HG02943 (cell line): Measurements from ENCODE around the gene TMEFF2.
A peak's percentile ranks its signal among the peaks of the same experiment; 100 is the strongest.

ENCODE experiments used
- ATAC-seq: cut with Tn5 transposase; IDR thresholded peaks from one replicate; pipeline ENCODE4 v1.9.1; 2021; ENCODE audit warnings: mild to moderate bottlenecking, low read depth, moderate library complexity; ENCODE audit not compliant: unreplicated experiment

TMEFF2 gene

DNA sequence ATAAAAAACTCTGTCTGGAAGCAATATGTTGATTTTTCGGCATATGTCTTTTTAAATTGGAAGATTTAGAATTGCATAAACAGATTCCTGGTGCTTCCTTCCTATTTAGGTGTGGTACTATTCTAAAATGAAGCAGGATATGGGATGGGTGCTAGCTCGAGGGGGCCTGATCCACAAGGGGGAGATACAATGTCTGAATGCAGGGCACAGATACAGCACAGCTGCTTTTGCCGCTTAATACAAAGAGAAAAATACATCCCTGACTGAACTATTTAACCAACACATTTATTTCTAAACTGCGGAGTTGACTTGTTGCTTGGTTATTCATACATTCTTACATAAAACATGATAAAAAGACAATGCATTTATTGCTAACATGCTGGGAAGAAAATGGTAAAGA, 169.1 kb downstream of the TMEFF2 start:
- ATAC-seq = no peak

DNA sequence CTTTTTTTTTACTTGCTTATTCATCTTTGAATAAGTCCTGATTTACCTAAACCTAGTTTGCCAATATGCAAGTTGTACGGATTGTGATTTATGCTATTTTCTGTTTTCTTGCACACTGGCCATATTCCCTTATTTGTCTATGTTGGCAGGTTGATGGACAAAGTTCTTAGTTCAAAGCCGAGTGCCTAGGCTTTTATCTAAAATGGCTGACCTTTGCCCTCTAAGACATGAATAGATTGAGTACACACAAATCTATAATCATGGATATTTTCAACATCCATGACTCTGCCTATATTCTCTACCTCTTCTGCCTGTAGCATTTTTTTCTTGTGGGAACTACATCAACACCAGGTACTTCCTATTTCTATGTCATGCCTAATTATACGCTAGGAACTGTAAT, 171.7 kb downstream of the TMEFF2 start:
- no peak for ATAC-seq

DNA sequence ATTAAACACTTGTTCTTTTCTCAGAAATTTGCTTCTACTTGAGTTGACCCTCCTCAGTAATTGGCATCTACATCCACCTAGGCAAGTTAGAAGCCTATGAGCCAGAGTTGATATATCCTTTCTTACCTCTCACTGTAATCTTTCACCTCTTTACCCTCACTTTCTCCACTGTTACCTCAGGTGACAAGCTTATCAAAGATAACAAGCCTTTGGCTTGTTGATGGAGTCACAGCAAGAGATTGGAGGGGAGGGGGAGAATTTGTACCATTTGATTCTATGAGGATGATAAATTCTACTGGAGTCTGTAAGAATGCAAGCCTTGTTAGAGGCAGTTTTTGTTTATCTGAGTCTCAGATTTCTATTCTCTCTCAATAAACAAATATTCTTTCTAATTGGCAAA, 176.9 kb downstream of the TMEFF2 start:
- ATAC-seq = no peak

DNA sequence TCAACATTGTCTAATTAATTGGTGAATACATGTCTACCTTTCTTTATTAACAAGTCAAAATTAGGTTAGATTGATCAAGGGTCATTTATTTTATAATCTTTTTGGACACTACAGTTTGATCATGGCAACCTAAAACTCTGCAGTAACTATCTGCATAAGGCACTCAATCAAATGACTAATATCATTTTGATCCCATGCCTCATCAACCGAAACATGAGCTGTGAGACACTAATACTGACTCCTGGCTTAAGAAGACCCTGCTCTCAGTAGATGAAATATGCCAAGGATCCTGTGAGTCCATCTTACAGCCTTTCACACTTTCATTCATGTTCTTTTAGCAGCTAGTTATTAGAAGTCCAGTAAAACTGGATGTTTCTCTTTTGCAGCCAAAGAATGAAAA, 178.5 kb downstream of the TMEFF2 start:
- ATAC-seq = no peak

DNA sequence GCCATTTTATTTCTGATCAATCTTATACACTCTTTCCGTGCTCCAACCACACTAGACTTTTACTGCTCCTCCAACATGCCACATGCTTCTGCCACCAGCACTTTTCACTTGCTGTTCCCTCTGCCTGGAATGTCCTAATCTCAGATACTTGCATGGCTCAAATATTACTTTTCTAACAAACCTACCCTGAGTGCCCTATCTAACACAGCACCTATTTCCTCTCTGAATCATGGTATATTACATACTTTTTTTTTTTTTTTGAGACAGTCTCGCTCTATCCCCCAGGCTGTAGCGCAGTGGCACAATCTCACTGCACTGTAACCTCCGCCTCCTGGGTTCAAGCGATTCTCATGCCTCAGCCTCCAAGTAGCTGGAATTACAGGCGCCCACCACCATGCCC, 181.5 kb downstream of the TMEFF2 start:
- ATAC-seq = no peak

DNA sequence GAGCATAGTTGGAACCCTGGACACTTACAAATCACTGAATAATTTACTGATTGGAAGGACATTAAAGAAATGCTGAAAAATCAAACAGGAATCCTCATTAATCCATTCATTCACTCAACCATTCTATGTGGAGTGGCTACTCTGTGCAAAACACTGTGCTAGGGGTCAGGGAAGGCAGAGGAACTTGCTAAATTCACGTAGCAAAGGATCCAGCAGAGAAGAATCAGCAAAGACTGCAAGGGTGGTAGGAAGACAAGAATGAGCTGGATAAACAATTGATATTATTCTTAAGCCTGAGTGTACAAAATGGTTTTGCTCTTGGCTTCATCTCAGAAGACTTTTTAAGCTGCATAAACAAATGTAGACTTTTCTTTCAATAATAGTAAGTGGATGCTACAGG, 183.5 kb downstream of the TMEFF2 start:
- ATAC-seq = no peak

DNA sequence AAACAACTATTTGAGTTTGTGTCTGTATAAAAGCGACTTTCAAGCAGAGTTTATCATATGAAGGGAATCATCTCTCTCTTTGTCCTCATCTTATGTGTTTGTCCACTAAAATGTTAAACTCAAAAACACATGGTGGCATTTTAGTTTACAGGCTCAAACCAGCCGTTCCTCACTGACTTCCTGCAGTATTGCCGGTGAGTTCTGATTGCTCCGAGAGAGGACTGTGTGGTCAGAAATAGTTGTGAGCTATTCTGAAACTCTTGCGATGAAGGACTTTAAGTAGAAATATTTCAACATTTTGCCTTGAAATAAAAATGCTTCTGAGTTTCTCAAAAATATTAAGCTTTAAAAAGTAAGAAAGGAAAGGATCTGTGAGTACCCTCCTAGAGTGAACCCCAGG, 184.7 kb downstream of the TMEFF2 start:
- ATAC-seq = no peak

DNA sequence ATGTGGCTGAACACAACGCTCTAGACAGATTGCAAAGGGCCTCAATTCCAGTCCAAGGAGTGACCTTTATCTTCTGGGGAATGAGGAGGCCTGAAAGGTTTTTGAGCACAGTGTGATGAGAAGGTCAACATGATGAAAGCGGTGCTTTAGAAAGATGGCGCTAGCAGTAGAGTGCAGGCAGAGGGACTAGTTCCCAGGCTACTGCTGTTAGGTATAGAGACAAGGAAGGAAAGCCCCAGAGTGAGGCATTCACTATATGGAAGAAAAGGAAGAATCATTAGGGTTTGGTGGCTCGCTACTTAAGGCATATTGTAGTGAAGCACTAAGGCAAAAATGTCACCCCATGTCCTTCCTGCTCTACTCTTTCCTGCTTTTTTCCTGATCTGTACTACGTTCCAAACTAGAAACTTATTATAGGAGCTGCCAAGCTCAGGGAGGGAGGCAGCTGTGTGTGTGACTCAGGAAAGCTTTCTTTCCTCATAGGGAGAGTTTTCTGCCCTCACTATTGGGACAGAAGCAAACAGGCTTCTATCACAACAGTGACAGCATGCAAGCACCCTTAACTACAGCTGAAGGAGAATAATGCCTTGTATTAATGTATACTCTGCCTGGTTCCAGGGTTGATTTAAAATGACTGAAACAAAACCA, 187.0 kb downstream of the TMEFF2 start:
- no peak for ATAC-seq

DNA sequence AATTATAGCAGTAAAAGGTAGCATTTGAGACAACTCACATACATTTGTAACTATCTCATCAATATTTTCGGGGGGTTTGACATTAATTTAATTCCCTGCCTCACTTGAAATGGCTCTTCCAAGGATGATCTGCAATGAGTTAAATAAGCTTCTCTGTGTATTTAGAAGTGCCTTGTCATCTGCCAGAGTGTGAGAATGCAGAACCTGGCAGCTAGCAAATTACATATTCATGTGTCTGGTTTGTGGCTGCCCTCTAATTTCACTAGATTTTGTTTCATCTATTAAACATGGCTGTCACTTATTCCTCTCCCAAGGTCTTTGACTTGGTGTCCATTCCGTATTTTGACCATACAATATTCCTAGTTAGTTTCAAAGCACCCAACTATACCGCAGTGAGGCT, 189.5 kb downstream of the TMEFF2 start:
- ATAC-seq = no peak

DNA sequence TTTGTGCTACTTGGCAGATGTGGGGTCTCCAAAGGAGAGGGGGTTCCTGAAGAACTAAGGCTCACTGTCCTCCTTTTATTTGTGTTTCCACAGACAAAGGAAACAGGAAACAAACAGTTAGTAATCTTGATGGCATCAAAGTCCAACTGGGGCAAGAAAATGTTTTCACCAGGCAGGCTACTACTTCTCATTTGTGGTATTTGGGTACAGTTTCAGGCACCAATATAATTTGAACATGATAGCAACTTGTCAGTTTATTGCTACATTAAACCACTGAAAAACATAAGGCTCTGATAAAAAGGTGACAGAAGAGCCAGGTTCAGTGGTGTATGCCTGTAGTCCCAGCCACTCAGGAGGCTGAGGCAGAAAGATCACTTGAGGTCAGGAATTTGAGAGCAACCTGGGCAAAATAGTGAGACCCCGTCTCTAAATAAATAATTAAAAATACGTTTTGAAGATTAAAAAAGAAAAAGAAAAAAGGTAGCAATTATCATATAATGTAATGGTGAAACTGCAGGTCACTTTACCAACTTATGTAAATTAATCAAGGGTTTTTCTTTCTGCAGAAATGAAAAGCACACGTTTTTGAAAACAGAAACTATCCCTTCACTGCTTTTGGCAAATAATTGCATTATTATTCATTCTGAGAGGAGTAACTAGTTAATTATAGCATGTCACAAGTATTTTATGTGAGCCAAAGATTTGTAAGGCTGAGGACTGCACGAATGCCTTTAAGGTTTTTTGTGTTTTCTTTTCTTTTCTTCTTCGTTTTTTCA, 190.4 kb downstream of the TMEFF2 start:
- peak; percentile 67 for ATAC-seq

DNA sequence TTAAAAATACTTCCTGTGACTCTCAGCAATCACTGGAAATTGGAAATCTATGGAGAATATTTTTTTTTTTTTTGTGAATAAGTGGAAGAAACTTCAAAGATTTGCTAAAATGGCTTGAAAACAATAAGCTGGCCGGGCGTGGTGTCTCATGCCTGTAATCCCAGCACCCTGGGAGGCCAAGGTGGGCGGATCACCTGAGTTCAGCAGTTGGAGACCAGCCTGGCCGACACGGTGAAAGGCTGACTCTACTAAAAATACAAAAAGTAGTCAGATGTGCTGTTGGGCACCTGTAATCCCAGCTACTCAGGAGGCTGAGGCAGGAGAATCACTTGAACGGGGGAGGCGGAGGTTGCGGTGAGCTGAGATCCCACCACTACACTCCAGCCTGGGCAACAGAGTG, 192.3 kb downstream of the TMEFF2 start:
- no peak for ATAC-seq

DNA sequence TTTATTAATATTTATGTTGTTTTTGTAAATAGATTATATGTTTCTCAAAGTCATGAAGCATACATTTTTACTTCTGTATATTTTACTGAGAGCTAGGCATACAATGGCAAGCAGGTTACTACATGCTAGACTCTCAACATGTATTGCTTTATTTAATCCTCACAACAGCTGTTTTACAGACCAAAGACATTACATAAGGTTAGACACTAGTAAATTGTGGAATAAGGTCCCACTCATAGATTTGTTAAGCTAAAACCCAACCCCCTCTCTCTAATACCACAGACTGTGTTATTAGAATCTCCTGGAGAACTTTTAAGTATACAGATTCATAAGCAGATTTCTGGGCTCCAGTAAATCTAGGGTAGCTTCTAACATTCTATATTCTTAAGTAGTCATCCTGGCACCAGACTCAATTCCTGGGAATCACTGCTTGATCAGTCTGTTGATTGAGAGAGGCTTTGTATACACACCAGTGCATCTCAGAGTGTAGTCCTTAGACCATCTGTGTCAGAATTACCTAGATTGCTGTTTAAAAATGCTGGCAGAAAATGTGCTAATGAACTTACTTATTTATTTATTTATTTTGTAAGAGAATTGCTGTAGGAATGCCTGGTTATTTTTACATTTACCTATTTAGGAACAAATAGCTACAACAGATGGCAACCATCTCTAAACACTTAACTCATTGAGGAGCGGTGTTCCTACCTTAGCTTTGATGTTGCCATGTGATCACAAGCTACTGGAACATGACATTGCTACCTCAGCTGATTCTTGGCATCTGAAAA, 194.3 kb downstream of the TMEFF2 start:
- no peak for ATAC-seq

DNA sequence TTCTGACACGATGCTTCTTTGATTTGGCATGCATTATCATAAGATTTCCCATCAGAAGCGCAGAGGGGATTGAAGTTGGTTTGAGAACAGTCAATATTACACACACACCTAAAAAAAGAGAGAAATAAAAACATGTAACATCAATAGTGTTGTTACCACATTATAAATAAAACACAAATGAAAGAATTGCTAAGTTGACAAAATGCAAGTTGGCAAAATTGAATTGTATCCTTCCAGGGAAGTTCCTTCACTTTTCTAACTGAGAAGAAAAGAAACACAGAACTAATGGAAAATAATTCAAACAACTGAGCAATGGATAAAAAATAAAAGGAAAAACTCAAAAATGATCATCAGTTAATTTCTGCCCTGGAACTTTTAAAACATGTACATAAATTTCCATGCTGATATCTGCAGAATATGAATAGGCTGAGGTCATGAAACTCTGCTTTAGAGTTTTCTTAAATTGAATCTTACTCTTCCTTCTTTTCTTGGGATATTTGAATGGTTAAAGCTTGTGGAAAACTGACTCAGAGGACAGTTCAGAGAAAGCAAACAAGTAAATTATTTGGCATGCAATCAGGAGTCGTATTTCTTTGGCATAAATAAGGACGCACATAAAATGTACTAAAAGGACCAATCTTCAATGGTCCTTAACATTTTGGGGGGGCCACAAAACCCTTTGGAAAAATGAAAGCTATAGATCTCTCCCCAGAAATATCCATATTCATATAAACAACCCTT, 195.5 kb downstream of the TMEFF2 start:
- ATAC-seq = no peak

DNA sequence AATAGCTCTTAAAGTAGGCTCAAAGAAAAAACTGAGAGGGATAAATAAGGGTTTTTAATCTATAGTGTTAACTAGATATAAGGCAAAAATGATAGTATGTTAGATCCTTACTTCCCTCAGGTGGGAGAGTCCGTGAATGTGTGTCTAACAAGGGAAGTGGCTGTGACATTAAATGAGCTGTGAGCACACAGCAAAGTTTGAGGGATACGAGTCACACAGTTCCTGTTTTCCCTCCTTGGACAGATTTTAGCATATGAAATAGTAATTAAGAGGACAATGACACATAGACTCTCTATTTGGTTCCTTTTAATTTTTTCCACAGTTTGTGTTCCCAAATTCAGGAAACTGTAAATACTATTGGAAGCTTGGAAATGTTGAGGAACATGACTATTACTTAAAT, 199.4 kb downstream of the TMEFF2 start:
- no peak for ATAC-seq

DNA sequence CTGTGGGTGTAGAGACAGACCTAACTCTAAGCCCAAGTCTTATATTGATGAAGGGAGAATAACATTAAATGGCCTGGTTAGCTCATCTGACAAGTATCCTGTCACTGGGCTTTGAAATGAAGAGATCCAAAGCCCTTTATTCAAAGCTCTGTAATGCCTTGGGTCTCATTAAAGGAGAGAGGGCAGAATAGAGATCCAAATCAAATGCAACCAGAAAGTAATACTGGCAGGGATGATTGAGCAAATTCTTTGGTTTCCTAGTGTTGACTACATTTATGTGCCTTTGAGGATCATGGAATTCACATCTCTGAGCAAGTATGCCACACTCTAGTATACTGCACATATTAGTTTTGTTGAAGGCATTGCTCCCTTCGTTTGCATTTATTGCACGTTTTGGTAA, 200.0 kb downstream of the TMEFF2 start:
- no peak for ATAC-seq

DNA sequence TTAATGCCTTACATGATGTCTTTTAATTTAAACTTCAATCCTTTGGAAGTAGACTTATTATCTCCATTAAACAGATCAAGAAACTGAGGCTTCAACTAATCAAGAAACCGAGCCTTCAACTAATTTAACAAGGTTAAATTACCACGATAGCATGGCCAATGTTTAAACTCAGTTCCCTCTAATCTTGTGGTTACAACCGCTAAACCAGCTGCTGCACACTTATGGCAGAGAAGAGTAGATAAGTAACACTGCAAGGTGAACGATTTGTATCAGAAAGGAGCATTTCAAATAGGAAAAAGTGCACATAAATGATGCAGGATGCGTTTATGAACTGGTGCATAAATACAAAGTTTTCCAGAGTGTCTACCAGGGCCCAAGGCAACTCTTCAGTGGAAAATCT, 203.3 kb downstream of the TMEFF2 start:
- no peak for ATAC-seq

DNA sequence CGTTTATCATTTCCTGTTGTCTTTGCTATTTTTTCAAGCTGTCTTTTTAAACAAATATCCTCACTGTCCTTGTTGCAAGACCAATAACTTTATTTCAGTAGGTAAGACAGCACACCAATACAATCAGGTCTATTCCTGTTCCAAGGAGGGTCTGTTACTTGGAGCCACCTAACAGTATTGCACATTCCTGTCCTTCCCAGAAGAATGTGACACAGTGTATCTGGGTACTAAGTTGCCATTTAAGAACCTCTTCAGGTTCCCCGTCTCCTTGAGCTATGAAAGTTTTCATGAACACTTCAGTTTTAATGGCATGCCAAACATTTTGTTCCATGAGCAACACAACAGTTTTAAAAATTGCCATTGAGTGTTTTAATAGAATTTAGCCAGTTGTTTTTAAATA, 209.0 kb downstream of the TMEFF2 start:
- ATAC-seq = no peak

DNA sequence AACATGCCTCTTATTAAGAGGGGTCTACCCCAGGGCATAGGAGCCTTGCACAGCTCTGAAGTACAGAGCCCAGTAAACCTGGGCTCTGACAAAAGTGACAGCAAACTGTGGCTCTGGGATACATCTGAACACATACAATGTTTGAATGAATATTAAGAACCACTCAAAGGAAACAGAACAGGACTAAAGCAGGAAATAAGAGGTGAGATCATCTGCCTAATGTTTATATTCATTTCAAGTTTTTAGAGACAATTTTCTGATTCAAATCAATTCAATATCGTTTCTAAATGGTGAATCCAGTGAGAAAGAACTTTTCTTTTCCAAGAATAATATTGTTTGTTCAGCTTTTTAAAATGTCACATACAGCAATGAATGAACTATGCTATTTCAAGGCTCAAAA, 211.1 kb downstream of the TMEFF2 start:
- ATAC-seq = no peak

DNA sequence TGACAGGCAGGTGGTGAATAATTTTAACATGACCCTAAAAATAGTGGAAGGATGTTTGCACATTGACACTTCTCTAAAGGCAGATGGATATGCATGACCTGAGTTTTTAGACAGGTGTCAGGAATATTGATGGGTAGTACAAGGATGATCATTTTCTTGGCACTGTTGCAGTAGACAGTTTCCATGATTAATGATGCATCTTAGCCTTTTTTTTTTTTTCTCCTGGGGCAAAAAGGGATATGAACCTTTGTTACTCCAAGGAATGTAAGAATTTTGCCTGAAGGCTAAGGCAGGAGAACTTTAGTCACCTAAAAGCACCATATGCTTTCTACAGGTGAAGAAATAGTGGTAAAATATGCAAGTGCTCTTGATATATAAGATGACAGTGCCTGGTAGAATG, 211.5 kb downstream of the TMEFF2 start:
- ATAC-seq = no peak

DNA sequence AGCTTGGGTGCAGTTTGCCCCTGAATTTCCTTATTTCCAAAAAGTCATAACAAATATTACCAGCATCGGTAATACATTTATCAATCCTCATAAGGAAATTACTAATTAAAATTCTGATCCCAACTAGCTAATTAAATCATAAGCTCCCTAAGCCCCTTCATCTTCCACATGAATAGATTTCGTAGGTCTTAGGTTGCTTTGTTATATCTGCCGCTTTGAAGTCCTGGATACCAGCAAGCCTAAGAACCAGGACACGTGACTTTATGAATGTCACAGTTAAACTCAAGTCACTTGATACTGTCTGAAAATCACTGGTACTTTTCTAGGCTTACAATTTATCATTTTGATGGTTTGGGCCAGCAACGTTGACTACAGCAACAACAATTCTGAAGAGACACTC, 213.0 kb downstream of the TMEFF2 start:
- ATAC-seq = no peak

DNA sequence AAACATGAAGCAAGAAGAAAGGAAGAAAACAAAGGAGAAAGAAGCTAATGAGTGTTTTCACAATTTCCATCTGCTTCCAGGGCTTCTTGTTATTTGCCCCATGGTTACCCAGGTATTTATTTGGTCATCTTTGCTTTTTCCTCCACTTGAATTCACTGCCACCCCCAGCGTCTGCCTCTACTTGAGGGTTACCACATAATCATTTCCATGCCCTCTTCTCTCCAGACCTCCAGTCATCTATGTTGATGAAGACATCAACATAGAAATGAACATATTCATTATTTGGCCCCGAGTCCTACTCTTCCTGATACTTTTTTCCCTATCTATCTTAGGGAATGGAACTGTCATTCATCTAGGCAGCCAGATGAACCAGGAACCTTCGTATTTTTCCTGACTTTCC, 214.2 kb downstream of the TMEFF2 start:
- no peak for ATAC-seq
